LNCAP (cell line): ENCODE data around the gene SCAF4.

Experiments used
- CTCF ChIP-seq: fragments of 450-650 bp; IDR thresholded peaks from 2 replicates; pipeline ENCODE4 v1.5.1; 2017; ENCODE audit warnings: mild to moderate bottlenecking

SCAF4 gene

GRCh38 chr21:31636874-31637273 is 95.0 kb downstream of the SCAF4 start:
- no peak for TF ChIP-seq CTCF

GRCh38 chr21:31634993-31635392 is 96.9 kb downstream of the SCAF4 start:
- TF ChIP-seq CTCF, result no peak

GRCh38 chr21:31629972-31630711 is 101.8 kb downstream of the SCAF4 start:
- no peak for TF ChIP-seq CTCF

- no peak for TF ChIP-seq CTCF
These were observed 106.9 kb downstream of the SCAF4 start for GRCh38 chr21:31624961-31625491.

GRCh38 chr21:31624181-31624580 is 107.7 kb downstream of the SCAF4 start:
- TF ChIP-seq CTCF, result no peak

- no peak for TF ChIP-seq CTCF
These were observed 108.3 kb downstream of the SCAF4 start for GRCh38 chr21:31623664-31624063.

- no peak for TF ChIP-seq CTCF
These were observed 109.5 kb downstream of the SCAF4 start for GRCh38 chr21:31622397-31622796.
